GM12878 (cell line): ENCODE results near the gene METRN. TPM values are rescaled to one million over a fixed set of nuclear protein-coding genes. Genes with fewer than 3 reads are reported as not detected.

Experiments
- BMI1 ChIP-seq: fragments of 450-650 bp; IDR thresholded peaks from 2 replicates; pipeline ENCODE4 v1.6.1; 2016; ENCODE audit warnings: mild to moderate bottlenecking, moderate library complexity, borderline replicate concordance
- CREB1 ChIP-seq: IDR thresholded peaks from 2 replicates; pipeline ENCODE4 v1.6.1; 2012; ENCODE audit warnings: low read depth, mild to moderate bottlenecking, inconsistent platforms
- E2F4 ChIP-seq: IDR thresholded peaks from 2 replicates; pipeline ENCODE4 v1.6.1; 2012; ENCODE audit warnings: low read depth, low read length, improper control_type of control experiment
- E4F1 ChIP-seq: fragments of 450-650 bp; IDR thresholded peaks from 2 replicates; pipeline ENCODE4 v1.6.1; 2018; ENCODE audit warnings: borderline replicate concordance, mild to moderate bottlenecking; ENCODE audit not compliant: partially characterized antibody
- HSF1 ChIP-seq: fragments of 150-350 bp; IDR thresholded peaks from 2 replicates; pipeline ENCODE4 v1.6.1; 2014; ENCODE audit warnings: mild to moderate bottlenecking, low read depth, low read length
- IKZF2 ChIP-seq, 2 experiments: fragments of 450-650 bp; IDR thresholded peaks; 2 replicates each; pipeline ENCODE4 v1.6.1; 2017; ENCODE audit warnings: mild to moderate bottlenecking in 2 of 2, moderate library complexity in 2 of 2
- NFYA ChIP-seq: IDR thresholded peaks from 2 replicates; pipeline ENCODE4 v1.6.1; 2011; ENCODE audit warnings: low read depth, mild to moderate bottlenecking, low read length, improper control_type of control experiment, borderline replicate concordance
- NR2F1 ChIP-seq: fragments of 450-650 bp; conservative IDR thresholded peaks from 2 replicates; pipeline ENCODE4 v1.6.1; 2017; ENCODE audit warnings: mild to moderate bottlenecking
- PBX3 ChIP-seq: IDR thresholded peaks from 2 replicates; pipeline ENCODE4 v1.6.1; 2011; ENCODE audit warnings: mild to moderate bottlenecking, low read depth, low read length, moderate library complexity; ENCODE audit not compliant: insufficient replicate concordance
- RCOR1 ChIP-seq: conservative IDR thresholded peaks from 2 replicates; pipeline ENCODE4 v1.6.1; 2012; ENCODE audit warnings: low read depth, low read length, improper control_type of control experiment
- SIX5 ChIP-seq: IDR thresholded peaks from 2 replicates; pipeline ENCODE4 v1.6.1; 2011; ENCODE audit warnings: mild to moderate bottlenecking, low read depth, low read length, moderate library complexity; ENCODE audit not compliant: severe bottlenecking
- TCF7 ChIP-seq: IDR thresholded peaks from 2 replicates; pipeline ENCODE4 v1.6.1; 2014; ENCODE audit warnings: antibody characterized with exemption, borderline replicate concordance
- polyA plus RNA-seq, 11 experiments: library from polyadenylated mRNA; depleted of rRNA in 4 of 11; unstranded in 6 of 11; stranded (reverse) in 5 of 11; fragments of >200 nt; fragmentation: Nextera tagmentation in 4 of 11; fragmentation: Illumina TruSeq in 1 of 11; extraction: Ambion mirVana in 4 of 11; extraction: Trizol in 1 of 11; gene quantifications; 1 replicate in 1 of 11; 2 replicates in 10 of 11; pipeline versions ENCODE4 v1.2.1 to v1.2.3, GENCODE V29; 2011 to 2016; ENCODE audit warnings: inconsistent platforms in 2 of 11, missing spikeins in 2 of 11, low read depth in 1 of 11
- total RNA-seq, 4 experiments: library from RNA; depleted of rRNA in 3 of 4; stranded (reverse); fragments of >200 nt in 3 of 4; fragmentation: Illumina TruSeq in 1 of 4; extraction: Trizol in 1 of 4; gene quantifications; 2 replicates each; pipeline versions ENCODE4 v1.2.1 to v1.2.3, GENCODE V29; 2013 to 2021

Gene METRN
- total and polyA plus RNA-seq, 10 of the 15 experiments (the other 5 are each of a cell fraction or from before 2014, with no cell fraction given): 0.11 to 12.8 (median 1.1) TPM; not detected in 1

- no peak for TF ChIP-seq HSF1
- TF ChIP-seq NR2F1: no peak
- TF ChIP-seq SIX5: no peak
- TF ChIP-seq BMI1: no peak
- TF ChIP-seq NFYA: no peak
- TF ChIP-seq TCF7: no peak
- no peak for TF ChIP-seq CREB1
- no peak for TF ChIP-seq RCOR1
- no peak for TF ChIP-seq E4F1
- no peak for TF ChIP-seq PBX3
- no peak for TF ChIP-seq E2F4
- no peak for TF ChIP-seq IKZF2 (IDR thresholded peaks at IDR 0.05)
These were observed 1.9 kb downstream of the METRN start (continued) for GRCh38 chr16:716768-717325.
